Measurements from ENCODE around the gene MAG.

DNA sequence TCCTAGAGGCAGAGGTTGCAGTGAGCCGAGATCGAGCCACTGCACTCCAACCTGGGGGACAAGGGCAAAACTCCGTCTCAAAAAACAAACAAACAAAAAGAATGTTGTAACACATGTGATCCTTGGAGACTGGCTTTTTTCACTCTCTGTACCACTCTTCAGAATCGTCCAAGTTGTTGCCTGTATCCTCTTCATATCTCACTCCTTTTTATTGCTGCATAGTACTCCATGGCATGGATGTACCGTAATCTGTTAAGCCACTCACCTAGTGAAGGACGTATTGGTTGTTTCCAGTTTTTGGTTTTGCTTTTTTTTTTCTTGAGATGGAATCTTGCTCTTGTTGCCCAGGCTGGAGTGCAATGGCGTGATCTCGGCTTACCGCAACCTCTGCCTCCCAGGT lies 30.1 kb downstream of the MAG start:
- TF ChIP-seq, protein P1, sequence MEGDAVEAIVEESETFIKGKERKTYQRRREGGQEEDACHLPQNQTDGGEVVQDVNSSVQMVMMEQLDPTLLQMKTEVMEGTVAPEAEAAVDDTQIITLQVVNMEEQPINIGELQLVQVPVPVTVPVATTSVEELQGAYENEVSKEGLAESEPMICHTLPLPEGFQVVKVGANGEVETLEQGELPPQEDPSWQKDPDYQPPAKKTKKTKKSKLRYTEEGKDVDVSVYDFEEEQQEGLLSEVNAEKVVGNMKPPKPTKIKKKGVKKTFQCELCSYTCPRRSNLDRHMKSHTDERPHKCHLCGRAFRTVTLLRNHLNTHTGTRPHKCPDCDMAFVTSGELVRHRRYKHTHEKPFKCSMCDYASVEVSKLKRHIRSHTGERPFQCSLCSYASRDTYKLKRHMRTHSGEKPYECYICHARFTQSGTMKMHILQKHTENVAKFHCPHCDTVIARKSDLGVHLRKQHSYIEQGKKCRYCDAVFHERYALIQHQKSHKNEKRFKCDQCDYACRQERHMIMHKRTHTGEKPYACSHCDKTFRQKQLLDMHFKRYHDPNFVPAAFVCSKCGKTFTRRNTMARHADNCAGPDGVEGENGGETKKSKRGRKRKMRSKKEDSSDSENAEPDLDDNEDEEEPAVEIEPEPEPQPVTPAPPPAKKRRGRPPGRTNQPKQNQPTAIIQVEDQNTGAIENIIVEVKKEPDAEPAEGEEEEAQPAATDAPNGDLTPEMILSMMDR (IDR thresholded peaks at IDR 0.05): no peak
- TF ChIP-seq POLR2A (IDR thresholded peaks at IDR 0.05): no peak

Data from thyroid gland (tissue), 4 donors.